Measurements from ENCODE around the gene PDXP. TPM values are rescaled to one million over a fixed set of nuclear protein-coding genes. Genes with fewer than 3 reads are reported as not detected.

Gene PDXP
- total and polyA plus RNA-seq, 2 of the 13 experiments (the other 11 are each of a cell fraction or from before 2014, with no cell fraction given) = 58.2 to 70.6 TPM

DNA sequence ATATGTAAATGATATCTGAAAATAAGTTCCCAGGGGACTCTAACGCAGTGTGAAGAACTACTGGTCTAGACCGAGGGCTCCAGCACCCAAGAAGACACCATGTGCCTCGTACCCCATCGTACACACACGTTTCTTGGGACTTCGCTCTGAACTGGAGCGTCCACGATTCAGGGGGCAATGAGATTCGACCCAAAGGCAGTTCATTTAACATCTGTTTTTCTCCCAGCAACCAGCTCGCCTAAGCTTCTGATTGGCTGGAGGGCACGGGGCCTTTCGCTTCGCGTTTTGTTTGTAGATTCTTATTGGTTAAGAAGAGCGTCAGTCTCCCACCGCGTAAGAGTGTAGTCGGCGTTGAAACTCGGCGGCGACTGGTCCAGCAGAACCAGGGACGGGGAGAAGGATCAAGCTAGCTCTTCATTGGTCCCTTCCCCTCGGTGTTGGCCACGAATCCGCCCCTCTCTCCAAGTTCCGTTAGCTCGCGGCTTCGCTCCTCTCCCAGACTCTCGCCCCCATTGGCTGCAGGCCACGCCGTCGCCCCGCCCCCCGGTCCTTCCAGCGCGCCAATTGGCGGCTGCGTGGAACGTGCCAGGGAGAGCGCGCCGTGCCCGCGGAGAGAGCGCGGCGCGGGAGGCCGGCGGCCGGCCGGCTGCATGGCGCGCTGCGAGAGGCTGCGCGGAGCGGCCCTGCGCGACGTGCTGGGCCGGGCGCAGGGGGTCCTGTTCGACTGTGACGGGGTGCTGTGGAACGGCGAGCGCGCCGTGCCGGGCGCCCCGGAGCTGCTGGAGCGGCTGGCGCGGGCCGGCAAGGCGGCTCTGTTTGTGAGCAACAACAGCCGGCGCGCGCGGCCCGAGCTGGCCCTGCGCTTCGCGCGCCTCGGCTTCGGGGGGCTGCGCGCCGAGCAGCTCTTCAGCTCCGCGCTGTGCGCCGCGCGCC, at the start of gene PDXP (continued):
- TF ChIP-seq CENPT (CRISPR knock-in tag; IDR thresholded peaks at IDR 0.05; ENCODE audit: low read depth) = no peak
- no peak for TF ChIP-seq EEA1 (CRISPR knock-in tag; IDR thresholded peaks at IDR 0.05; ENCODE audit: borderline replicate concordance)
- TF ChIP-seq, protein P1, sequence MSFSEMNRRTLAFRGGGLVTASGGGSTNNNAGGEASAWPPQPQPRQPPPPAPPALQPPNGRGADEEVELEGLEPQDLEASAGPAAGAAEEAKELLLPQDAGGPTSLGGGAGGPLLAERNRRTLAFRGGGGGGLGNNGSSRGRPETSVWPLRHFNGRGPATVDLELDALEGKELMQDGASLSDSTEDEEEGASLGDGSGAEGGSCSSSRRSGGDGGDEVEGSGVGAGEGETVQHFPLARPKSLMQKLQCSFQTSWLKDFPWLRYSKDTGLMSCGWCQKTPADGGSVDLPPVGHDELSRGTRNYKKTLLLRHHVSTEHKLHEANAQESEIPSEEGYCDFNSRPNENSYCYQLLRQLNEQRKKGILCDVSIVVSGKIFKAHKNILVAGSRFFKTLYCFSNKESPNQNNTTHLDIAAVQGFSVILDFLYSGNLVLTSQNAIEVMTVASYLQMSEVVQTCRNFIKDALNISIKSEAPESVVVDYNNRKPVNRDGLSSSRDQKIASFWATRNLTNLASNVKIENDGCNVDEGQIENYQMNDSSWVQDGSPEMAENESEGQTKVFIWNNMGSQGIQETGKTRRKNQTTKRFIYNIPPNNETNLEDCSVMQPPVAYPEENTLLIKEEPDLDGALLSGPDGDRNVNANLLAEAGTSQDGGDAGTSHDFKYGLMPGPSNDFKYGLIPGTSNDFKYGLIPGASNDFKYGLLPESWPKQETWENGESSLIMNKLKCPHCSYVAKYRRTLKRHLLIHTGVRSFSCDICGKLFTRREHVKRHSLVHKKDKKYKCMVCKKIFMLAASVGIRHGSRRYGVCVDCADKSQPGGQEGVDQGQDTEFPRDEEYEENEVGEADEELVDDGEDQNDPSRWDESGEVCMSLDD (CRISPR knock-in tag; IDR thresholded peaks at IDR 0.05; ENCODE audit: borderline replicate concordance) = no peak
- TF ChIP-seq RFX1 (IDR thresholded peaks at IDR 0.05) = peak; percentile 19; the same call in 1 of the 2 replicates
- peak; percentile 92 for TF ChIP-seq POLR2AphosphoS5 (IDR thresholded peaks at IDR 0.05; ENCODE audit: low read depth, low read length)
- TF ChIP-seq, protein P2, sequence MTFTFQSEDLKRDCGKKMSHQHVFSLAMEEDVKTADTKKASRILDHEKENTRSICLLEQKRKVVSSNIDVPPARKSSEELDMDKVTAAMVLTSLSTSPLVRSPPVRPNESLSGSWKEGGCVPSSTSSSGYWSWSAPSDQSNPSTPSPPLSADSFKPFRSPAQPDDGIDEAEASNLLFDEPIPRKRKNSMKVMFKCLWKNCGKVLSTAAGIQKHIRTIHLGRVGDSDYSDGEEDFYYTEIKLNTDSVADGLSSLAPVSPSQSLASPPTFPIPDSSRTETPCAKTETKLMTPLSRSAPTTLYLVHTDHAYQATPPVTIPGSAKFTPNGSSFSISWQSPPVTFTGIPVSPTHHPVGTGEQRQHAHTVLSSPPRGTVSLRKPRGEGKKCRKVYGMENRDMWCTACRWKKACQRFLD (CRISPR knock-in tag; IDR thresholded peaks at IDR 0.05; ENCODE audit: borderline replicate concordance) = no peak
- no peak for TF ChIP-seq ZNF263 (CRISPR knock-in tag; IDR thresholded peaks at IDR 0.05)
- TF ChIP-seq EHMT2 (IDR thresholded peaks at IDR 0.05; ENCODE audit: borderline replicate concordance, low read depth, low read length) = no peak
- TF ChIP-seq, protein P3, sequence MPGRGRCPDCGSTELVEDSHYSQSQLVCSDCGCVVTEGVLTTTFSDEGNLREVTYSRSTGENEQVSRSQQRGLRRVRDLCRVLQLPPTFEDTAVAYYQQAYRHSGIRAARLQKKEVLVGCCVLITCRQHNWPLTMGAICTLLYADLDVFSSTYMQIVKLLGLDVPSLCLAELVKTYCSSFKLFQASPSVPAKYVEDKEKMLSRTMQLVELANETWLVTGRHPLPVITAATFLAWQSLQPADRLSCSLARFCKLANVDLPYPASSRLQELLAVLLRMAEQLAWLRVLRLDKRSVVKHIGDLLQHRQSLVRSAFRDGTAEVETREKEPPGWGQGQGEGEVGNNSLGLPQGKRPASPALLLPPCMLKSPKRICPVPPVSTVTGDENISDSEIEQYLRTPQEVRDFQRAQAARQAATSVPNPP (CRISPR knock-in tag; IDR thresholded peaks at IDR 0.05) = no peak
- no peak for TF ChIP-seq ZBTB1 (CRISPR knock-in tag; IDR thresholded peaks at IDR 0.05; ENCODE audit: borderline replicate concordance)
- no peak for TF ChIP-seq U2AF2 (IDR thresholded peaks at IDR 0.05; ENCODE audit: low read depth, low read length)
- TF ChIP-seq MYNN (CRISPR knock-in tag; IDR thresholded peaks at IDR 0.05; ENCODE audit: low read depth) = no peak
- TF ChIP-seq, protein P4, sequence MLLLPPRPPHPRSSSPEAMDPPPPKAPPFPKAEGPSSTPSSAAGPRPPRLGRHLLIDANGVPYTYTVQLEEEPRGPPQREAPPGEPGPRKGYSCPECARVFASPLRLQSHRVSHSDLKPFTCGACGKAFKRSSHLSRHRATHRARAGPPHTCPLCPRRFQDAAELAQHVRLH (CRISPR knock-in tag; IDR thresholded peaks at IDR 0.05; ENCODE audit: borderline replicate concordance, low read depth) = no peak
- TF ChIP-seq, protein P5, sequence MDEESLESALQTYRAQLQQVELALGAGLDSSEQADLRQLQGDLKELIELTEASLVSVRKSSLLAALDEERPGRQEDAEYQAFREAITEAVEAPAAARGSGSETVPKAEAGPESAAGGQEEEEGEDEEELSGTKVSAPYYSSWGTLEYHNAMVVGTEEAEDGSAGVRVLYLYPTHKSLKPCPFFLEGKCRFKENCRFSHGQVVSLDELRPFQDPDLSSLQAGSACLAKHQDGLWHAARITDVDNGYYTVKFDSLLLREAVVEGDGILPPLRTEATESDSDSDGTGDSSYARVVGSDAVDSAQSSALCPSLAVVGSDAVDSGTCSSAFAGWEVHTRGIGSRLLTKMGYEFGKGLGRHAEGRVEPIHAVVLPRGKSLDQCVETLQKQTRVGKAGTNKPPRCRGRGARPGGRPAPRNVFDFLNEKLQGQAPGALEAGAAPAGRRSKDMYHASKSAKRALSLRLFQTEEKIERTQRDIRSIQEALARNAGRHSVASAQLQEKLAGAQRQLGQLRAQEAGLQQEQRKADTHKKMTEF (CRISPR knock-in tag; IDR thresholded peaks at IDR 0.05) = peak; percentile 42; the same call in 1 of the 2 replicates
- no peak for TF ChIP-seq HDAC6 (IDR thresholded peaks at IDR 0.05; ENCODE audit: low read depth, low read length)
- TF ChIP-seq, protein P6, sequence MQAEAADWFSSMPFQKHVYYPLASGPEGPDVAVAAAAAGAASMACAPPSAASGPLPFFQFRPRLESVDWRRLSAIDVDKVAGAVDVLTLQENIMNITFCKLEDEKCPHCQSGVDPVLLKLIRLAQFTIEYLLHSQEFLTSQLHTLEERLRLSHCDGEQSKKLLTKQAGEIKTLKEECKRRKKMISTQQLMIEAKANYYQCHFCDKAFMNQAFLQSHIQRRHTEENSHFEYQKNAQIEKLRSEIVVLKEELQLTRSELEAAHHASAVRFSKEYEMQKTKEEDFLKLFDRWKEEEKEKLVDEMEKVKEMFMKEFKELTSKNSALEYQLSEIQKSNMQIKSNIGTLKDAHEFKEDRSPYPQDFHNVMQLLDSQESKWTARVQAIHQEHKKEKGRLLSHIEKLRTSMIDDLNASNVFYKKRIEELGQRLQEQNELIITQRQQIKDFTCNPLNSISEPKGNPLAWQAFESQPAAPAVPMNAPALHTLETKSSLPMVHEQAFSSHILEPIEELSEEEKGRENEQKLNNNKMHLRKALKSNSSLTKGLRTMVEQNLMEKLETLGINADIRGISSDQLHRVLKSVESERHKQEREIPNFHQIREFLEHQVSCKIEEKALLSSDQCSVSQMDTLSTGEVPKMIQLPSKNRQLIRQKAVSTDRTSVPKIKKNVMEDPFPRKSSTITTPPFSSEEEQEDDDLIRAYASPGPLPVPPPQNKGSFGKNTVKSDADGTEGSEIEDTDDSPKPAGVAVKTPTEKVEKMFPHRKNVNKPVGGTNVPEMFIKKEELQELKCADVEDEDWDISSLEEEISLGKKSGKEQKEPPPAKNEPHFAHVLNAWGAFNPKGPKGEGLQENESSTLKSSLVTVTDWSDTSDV (CRISPR knock-in tag; IDR thresholded peaks at IDR 0.05) = no peak
- peak; percentile 93 for TF ChIP-seq CREM (IDR thresholded peaks at IDR 0.05)
- no peak for TF ChIP-seq CREM (CRISPR knock-in tag; IDR thresholded peaks at IDR 0.05)

Measured in HepG2 (cell line).